Measurements from ENCODE around the gene ATP1B2. TPM values are rescaled to one million over a fixed set of nuclear protein-coding genes. Genes with fewer than 3 reads are reported as not detected.

Gene ATP1B2, protein sequence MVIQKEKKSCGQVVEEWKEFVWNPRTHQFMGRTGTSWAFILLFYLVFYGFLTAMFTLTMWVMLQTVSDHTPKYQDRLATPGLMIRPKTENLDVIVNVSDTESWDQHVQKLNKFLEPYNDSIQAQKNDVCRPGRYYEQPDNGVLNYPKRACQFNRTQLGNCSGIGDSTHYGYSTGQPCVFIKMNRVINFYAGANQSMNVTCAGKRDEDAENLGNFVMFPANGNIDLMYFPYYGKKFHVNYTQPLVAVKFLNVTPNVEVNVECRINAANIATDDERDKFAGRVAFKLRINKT
- 5.0 and 5.9 TPM in 2 replicates for total RNA-seq (2011; cell fraction: chromatin; rRNA removed; ENCODE audit: low replicate concordance)
- 4.0 and 8.3 TPM in 2 replicates for total RNA-seq (2011; cell fraction: nucleolus; rRNA removed)
- 9.5 and 11.4 TPM in 2 replicates for total RNA-seq (2011; cell fraction: nucleoplasm; rRNA removed)
- total RNA-seq (2014; rRNA removed) (0.23 and 1.1 TPM in 2 replicates), total RNA-seq (2014; rRNA removed; fragmentation: Illumina TruSeq; extraction: Trizol) (0.41 and 0.47 TPM in 2 replicates), total RNA-seq (2015; rRNA removed; fragmentation: Illumina TruSeq; extraction: Trizol) (0.25 and 0.68 TPM in 2 replicates), total RNA-seq (2021) (4.7 and 5.4 TPM in 2 replicates), polyA plus RNA-seq (2011; rRNA removed) (0.59 and 1.8 TPM in 2 replicates), polyA plus RNA-seq (2014; fragmentation: Illumina TruSeq; extraction: Trizol) (6.0 and 6.1 TPM in 2 replicates), polyA plus RNA-seq (2014; fragmentation: Nextera tagmentation; extraction: Ambion mirVana) (1 to 10 TPM in 1 of 2 experiments, under 1 TPM in 1; 0.99 to 2.4 TPM), polyA plus RNA-seq (2014; rRNA removed) (1.4 and 1.6 TPM in 2 replicates), polyA minus RNA-seq (2011; rRNA and poly(A)+ RNA removed) (0.93 and 2.0 TPM in 2 replicates), Bru-seq, nascent RNA (percentile 53 among the genes with signal in this experiment), BruChase-seq, experiment 1, labeled RNA remaining after a 2-hour chase (percentile 49 among the genes with signal in this experiment), BruChase-seq, experiment 2, labeled RNA remaining after a 6-hour chase (percentile 55 among the genes with signal in this experiment)
- 0.97 and 1.6 TPM in 2 replicates for polyA plus RNA-seq (2011; cell fraction: cytosol; rRNA removed)
- 1.7 and 2.4 TPM in 2 replicates for polyA plus RNA-seq (2011; cell fraction: nucleus; rRNA removed)
- polyA plus RNA-seq (2012) = 1.4 and 2.6 TPM in 2 replicates
- polyA minus RNA-seq (2011; cell fraction: cytosol; rRNA and poly(A)+ RNA removed) = 5.1 TPM in 2 replicates
- polyA minus RNA-seq (2011; cell fraction: nucleus; rRNA and poly(A)+ RNA removed) = 0.81 and 1.00 TPM in 2 replicates
- long read RNA-seq, experiment 1, transcript ATP1B2-201 (7 exons, 3,153 nt) = major isoform, 6 of 29 reads
- long read RNA-seq, experiment 1, partial matches to known transcripts = 0 of 29 reads
- long read RNA-seq, experiment 1, other reads (novel, unspliced or antisense) = 23 of 29 reads
- long read RNA-seq, experiment 2, transcript ATP1B2-201 (7 exons, 3,153 nt) = major isoform, 6 of 13 reads
- long read RNA-seq, experiment 2, partial matches to known transcripts = 3 of 13 reads
- long read RNA-seq, experiment 2, other reads (novel, unspliced or antisense) = 4 of 13 reads
- long read RNA-seq, experiment 3, partial matches to known transcripts = 0 of 5 reads
- long read RNA-seq, experiment 3, other reads (novel, unspliced or antisense) = 3 of 5 reads

DNA sequence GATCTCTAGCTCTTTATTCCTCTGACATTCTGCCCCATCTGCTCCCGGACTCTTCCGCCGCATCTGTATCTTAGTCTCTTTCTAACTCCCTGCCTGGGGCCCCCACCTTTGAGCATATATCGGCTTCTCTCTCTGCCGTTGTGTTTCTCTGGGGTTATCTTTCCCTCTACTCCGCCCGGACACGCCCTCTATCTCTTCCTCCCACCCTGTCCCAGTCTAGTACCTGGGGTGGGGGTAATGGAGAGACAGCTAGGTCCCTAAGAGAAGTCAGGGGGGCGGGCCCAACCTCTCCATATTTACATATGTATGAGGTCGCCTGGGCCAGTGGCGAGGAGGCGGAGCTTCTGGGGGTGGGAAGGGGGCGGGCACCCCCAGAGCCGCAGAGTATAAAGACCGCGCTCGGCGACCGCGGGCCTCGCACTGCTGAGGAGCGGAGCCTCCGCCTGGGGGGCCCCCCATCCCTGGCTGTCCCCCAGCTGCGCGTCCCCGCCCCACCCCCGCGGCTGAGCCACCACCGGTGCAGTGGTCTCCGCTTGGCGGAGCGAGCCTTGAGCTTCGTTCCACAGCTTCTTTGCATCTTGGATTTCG is at the start of gene ATP1B2:
ATP1B2 (plus strand) TSS at position 418 of the 588 bp plus-strand sequence. CDS start 593 bp downstream, outside the sequence.
- DNase-seq (ENCODE audit: extremely low read depth in 1 of 4, low spot score in 3 of 4) (peak; percentile 93 to 97 (median 96)), ATAC-seq (peak; percentile 96), FAIRE-seq (peak; percentile 94)
- Histone ChIP-seq H3K4me3 (peak within 1 kb of the TSS; percentile 39), H3K36me3 (ENCODE audit: control insufficient read depth, insufficient read depth, low read length) (no peaks in the 10 kb centered on the region), H3K27me3 (ENCODE audit: control insufficient read depth in 2 of 2, insufficient read depth in 2 of 2, low read length in 2 of 2) (no peaks in the 10 kb centered on the region), H3K9ac (ENCODE audit: insufficient read depth in 1 of 2, low read depth in 2 of 2, low read length in 2 of 2) (peak within 1 kb of the TSS; percentile 59 to 89), H3K79me2 (ENCODE audit: control insufficient read depth, insufficient read depth, low read length) (no peaks in the 10 kb centered on the region), H3K4me1 (replicated peaks in 1 of 2; ENCODE audit: control insufficient read depth in 2 of 2, insufficient read depth in 2 of 2, low read length in 2 of 2) (peaks cover 18 to 47% of the 10 kb centered on the region in 2 experiments; a peak in 4 of 5 replicates), H3K9me3 (replicated peaks; ENCODE audit: control insufficient read depth, insufficient read depth, low read depth, low read length) (no peaks in the 10 kb centered on the region), H2AFZ (ENCODE audit: low read depth, low read length) (peak within 1 kb of the TSS; percentile 94), H3K4me2 (ENCODE audit: insufficient read depth, low read length) (peak within 1 kb of the TSS; percentile 85), H3K27ac (ENCODE audit: extremely low read depth, low read depth, low read length) (peak within 1 kb of the TSS; percentile 67), H4K20me1 (replicated peaks; ENCODE audit: control insufficient read depth, insufficient read depth, low read length) (no peaks in the 10 kb centered on the region; the same call in 1 of the 2 replicates), H3K9me1 (ENCODE audit: control insufficient read depth, insufficient read depth, low read length) (no peaks in the 10 kb centered on the region)
- ChIA-PET POLR2A (interaction anchor here (0.6 to 2.9 kb wide), 16 partner anchors 9 to 436 kb away, joined by 3 to 41 read pairs (median 4); partner anchors contain the start of genes CD68, MPDU1, SHBG and TP53), CTCF (ENCODE audit: low intra/inter-chr PET ratio) (no interaction called here)
- 2% methylated on average over 11 of the region's 34 CpGs for WGBS (ENCODE audit: insufficient coverage, low coverage, missing lambda C conversion rate)
- in situ Hi-C loops (cut with MboI) (no loop called here), intact Hi-C loops (cut with micrococcal nuclease) (no loop called here)
- no TSS peak for BruUV-seq (replicated peaks)
- TF ChIP-seq HLTF (IDR thresholded peaks at IDR 0.05) (no peak), MTA2 (IDR thresholded peaks at IDR 0.05; ENCODE audit: low read depth) (no peak), GTF2A2 (tag; IDR thresholded peaks at IDR 0.05) (peak; percentile 82), PML (IDR thresholded peaks at IDR 0.05; ENCODE audit: low read length) (no peak), DPF2 (IDR thresholded peaks at IDR 0.05) (peak; percentile 52), ZKSCAN3 (CRISPR knock-in tag; IDR thresholded peaks at IDR 0.05) (no peak), RBM34 (IDR thresholded peaks at IDR 0.05; ENCODE audit: borderline replicate concordance, insufficient read depth, low read length) (no peak), POLR2G (IDR thresholded peaks at IDR 0.05; ENCODE audit: low read depth, low read length) (peak; percentile 88), PHF8 (IDR thresholded peaks at IDR 0.05; ENCODE audit: borderline replicate concordance, low read length) (peak; percentile 62; the same call in 1 of the 2 replicates), ZNF134 (CRISPR knock-in tag; conservative IDR thresholded peaks at IDR 0.05) (no peak), ZNF764 (CRISPR knock-in tag; IDR thresholded peaks at IDR 0.05; ENCODE audit: low read depth) (no peak), CSDE1 (IDR thresholded peaks at IDR 0.05) (0 out of 4 replicates have a peak, but pooled peaks of 1 of the 2 experiments have one; percentile 50), CBFA2T2 (conservative IDR thresholded peaks at IDR 0.05) (peak; percentile 69)
- TF ChIP-seq, protein P1, sequence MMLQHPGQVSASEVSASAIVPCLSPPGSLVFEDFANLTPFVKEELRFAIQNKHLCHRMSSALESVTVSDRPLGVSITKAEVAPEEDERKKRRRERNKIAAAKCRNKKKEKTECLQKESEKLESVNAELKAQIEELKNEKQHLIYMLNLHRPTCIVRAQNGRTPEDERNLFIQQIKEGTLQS (IDR thresholded peaks at IDR 0.05) = no peak
- TF ChIP-seq, protein P1 (CRISPR knock-in tag; conservative IDR thresholded peaks at IDR 0.05) = no peak
- TF ChIP-seq, protein P2, sequence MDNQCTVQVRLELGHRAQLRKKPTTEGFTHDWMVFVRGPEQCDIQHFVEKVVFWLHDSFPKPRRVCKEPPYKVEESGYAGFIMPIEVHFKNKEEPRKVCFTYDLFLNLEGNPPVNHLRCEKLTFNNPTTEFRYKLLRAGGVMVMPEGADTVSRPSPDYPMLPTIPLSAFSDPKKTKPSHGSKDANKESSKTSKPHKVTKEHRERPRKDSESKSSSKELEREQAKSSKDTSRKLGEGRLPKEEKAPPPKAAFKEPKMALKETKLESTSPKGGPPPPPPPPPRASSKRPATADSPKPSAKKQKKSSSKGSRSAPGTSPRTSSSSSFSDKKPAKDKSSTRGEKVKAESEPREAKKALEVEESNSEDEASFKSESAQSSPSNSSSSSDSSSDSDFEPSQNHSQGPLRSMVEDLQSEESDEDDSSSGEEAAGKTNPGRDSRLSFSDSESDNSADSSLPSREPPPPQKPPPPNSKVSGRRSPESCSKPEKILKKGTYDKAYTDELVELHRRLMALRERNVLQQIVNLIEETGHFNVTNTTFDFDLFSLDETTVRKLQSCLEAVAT (IDR thresholded peaks at IDR 0.05) = no peak
